GM19238 (cell line): Measurements from ENCODE around the gene PPP2R5C.
"Not testable (repeated sequence)": the region's sequence is repeated elsewhere in the genome, so short reads cannot be mapped to it uniquely, and the experiment has no call there.

Experiments used
- DNase-seq: peaks from one replicate; pipeline ENCODE4 v3.0.0; 2011; ENCODE audit warnings: low spot score; ENCODE audit not compliant: insufficient read length

PPP2R5C gene

DNA sequence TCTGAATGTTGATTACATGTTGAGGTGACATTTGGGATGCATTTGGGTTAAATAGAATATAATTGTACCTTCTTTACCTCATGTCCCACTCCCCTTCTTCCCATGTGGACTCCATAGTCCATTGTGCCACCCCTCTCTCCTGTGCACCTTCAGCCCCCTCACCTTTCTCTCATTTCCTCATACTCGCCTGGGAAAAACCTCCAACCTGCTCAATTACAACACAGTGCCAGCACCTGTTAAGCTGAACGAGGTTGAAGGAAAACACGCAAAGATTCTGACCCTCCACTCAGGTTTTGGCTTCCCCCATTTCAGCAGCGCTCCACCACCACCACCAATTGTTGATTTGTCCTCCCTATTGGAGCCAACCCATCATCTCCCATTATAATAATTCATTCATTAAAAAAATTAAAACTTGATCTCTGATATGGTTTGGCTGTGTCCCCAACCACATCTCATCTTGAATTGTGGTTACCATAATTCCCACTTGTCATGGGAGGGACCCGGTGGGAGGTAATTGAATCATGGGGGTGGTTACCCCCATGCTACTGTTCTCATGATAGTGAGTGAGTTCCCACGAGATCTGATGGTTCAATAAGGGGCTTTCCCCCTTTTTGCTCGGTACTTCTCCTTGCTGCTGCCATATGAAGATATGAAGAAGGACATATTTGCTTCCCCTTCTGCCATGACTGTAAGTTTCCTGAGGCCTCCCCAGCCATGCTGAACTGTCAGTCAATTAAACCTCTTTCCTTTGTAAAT, 33.7 kb upstream of the PPP2R5C start:
- DNase-seq = no peak

DNA sequence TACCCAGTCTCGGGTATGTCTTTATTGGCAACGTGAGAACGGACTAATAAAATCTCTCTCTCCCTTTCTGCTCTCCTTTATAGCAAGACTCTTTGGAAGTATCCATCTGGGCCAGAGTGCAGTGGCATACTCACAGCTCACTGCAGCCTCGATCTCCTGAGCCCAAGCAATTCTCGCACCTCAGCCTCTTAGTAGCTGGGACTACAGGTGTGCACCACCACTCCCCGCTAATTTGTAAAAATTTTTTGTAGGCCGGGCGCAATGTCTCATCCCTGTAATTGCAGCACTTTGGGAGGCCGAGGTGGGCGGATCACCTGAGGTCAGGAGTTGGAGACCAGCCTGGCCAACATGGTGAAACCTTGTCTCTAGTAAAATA, 33.2 kb upstream of the PPP2R5C start:
- no peak for DNase-seq

DNA sequence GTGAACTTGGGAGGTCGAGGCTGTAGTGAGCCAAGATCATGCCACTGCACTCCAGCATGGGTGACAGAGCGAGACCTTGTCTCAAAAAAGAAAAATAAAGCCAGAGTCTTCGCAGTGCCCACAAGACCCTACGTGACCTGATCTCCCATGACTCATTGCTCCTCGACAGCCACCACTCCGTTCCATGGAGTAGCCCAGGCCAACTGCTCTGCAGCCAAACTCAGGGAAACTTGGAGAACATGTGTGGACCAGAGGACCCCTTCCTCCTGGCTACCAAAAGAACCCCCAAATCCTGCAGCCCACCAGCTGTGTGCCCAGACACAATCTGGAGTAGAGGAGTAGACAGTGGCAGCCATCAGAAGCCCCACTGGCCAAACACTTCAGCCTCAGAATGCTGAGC, 32.1 kb upstream of the PPP2R5C start:
- DNase-seq = no peak

DNA sequence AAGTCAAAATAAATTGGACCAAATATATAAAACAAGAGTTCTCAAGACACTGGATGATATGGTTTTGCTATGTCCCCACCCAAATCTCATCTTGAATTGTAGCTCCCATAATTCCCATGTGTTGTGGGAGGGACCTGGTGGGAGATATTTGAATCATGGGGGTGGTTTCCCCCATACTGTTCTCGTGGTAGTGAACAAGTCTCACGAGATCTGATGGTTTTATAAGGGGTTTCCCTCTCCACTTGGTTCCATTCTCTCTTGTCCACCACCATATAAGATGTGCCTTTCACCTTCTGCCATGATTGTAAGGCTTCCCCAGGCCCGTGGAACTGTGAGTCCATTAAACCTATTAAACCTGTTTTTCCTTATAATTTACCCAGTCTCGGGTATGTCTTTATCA, 31.4 kb upstream of the PPP2R5C start:
- DNase-seq = not testable (repeated sequence)

DNA sequence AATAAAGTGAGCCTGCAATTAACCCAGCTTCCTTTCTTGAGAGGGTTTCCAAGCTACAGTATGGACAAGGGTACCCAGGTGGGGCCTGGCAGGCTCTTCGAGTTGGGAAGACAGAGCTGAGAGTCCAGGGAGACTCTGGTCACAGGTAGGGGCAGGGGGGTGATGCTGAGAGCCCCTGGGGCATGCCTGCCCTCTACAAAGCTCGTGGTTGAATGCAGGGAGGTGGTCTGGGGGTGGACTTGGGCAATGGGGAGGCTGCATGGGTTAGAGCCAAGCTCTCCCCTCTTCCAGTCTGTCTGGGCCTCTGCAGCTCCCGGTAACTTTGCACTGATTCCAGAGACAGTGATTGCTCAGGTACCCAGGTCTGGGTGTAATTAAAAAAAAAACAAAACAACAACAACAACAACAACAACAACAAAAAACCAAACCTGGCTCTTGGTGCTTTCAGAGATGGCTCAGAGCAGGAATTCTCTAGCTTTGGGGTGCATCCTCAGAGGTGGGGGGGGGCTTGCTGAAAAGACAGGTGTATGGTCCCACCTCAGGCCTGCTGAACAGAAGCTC, 30.8 kb upstream of the PPP2R5C start:
- DNase-seq = no peak

DNA sequence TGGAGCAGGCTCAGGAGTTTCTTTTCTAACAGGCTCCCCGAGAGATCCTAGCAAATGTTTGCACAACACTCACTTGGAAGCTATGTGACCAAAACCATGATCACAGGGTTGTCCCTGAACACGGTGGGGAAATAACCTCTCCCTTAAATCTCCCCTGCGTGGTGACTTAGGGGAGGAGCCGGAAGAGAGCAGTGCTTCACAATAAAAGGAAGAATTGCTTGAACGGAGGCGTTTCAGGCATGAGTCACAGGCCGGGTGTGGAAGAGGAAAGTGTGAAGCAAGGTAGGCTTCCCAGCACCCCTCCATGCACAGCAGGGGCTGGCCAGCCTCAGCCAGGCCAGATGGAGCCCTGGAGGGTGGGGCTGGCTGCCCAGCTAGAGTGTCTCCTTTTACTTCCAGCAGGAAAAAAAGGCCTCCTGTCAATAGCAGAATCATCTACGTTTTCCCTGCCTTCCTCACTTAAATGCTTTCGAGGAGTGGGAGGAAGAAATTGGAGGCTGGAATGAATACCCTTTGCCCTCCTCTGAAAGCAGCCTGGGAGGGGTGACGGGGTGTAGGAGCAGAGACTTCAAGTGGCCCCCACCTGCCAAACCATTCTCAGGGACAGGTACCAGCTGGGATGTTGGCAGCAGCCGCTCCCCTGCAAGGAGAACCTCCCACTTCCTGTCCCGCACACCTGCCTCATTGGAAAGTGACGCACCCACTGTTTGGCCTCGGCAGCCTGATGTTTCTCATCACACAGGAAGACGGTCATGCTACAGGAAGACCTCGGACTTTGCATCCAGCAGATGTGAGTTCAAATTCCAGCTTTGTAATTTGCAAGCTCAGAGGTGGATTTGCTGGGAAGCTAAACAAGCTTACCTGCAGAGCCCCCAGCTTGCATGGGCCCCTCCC, 30.1 kb upstream of the PPP2R5C start:
- peak; percentile 42 for DNase-seq

DNA sequence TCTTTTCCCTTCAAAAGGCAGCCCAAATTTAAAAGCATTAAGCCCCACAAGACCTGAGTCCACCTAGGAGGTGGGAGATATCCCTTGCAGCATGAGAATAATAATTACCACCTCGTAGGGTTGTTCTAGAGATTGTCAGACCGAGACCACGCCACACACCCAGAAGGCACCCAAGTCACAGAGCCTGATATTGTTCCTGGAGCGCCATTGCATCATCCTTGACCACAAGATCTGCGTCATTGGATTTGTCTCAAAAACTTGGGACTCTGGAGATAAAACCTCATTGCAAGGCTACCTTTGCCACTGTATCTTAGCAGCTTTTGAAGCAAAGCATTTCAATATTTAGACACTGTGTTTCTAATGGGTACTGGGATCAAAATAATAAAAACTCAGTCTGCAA, 29.4 kb upstream of the PPP2R5C start:
- DNase-seq = no peak

DNA sequence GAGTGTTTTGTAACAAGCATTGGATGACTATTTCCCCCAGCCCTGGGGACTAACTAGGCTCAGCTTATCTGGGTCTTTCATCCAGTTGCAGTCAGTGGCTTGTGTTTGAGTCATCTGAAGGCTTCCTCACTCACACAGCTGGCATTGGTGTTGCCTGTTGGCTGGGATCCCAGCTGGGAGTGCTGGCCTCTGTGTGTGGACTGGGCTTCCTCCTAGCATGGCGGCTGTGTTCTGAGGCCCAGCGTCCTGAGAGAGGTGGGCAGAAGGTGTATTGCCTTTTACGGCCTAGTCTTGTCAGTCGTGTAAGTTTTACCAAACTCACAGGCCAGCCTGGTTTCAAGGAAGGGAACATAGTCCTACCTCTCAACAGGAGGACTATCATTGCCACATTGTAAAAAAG, 28.3 kb upstream of the PPP2R5C start:
- no peak for DNase-seq

DNA sequence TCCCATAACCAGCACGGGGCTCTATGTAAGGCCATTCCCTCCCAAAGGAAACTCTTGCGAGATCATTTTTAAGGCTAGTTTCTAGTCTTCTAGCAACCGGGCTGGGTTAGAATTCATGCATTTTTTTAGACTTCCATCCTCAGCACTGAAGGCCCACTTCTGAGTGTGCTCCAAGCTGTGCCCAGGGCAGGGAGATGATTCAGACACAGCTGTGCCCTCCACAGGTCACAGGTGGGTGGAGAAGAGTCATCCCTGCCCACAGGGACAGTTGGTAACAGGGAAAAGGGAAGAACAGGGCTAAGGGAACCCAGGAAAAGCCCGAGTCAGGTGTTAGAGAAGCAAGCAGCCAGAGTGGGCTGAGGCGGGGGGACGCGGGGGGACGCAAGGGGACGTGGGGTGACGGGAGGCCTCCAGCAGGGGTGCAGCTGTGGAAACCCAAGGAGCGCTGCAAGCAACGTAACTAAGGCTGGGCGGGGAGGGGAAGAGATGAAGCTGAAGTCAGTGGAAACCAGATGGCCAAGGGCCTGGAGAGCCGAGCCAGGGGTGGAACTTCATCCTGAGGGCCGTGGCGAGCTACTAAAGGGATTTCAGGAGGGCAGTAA, 27.2 kb upstream of the PPP2R5C start:
- DNase-seq = no peak

DNA sequence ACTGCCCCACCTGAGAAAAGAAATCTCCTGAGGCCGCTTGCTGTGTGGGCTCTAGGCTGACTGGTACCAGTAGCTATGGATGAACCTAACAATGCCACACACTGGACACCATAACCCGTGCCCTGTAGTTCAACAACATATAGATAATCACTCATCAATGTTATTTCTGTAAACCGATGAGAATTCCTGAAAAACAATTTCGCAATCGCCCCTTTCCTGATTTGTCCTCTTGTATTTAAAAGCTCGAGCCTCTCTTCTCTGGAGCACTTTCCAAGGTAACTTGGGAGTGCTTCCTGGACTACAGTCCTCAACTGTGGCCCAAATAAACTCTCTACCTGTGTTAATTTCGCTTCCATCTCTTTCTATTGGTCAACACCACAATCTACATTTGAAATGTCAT, 26.1 kb upstream of the PPP2R5C start:
- no peak for DNase-seq

DNA sequence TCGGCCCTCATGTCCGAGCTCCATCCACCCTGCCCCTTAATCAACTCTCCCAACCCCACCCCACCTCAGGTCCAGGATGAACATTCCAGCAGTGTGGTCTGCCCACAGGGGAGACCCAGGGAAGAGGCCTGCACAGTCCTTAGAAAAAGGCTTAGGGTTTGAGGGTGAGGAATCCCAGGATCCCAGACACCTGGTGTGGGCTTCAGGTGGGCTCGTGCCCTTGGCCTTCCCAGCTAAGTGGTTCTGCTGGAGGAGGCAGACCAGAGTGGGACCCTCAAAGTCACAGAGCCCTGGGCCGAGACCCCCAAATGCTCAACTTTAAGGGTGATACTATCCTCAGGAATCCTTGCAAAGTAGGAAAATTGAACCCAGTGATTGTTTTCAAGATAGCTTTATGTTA, 25.4 kb upstream of the PPP2R5C start:
- no peak for DNase-seq

DNA sequence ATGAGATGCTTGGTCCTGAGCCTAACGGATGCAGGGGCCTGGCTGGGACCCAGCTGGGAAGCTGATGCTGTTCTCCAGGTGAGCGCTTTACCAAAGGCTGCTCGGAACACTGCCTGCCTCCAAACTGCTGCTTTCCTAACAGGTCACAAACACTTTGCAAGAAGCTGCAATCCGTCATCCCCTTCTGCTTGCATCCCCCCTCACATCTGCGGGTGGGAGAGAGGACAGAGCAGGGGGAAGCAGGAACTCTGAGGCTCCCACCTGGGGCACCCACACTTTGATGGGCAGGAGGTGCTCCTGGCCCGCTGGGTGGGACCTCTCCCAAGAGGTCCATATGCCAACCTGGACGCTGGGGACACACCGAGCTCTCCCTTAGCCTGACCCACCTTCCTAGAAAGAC, 24.9 kb upstream of the PPP2R5C start:
- no peak for DNase-seq

DNA sequence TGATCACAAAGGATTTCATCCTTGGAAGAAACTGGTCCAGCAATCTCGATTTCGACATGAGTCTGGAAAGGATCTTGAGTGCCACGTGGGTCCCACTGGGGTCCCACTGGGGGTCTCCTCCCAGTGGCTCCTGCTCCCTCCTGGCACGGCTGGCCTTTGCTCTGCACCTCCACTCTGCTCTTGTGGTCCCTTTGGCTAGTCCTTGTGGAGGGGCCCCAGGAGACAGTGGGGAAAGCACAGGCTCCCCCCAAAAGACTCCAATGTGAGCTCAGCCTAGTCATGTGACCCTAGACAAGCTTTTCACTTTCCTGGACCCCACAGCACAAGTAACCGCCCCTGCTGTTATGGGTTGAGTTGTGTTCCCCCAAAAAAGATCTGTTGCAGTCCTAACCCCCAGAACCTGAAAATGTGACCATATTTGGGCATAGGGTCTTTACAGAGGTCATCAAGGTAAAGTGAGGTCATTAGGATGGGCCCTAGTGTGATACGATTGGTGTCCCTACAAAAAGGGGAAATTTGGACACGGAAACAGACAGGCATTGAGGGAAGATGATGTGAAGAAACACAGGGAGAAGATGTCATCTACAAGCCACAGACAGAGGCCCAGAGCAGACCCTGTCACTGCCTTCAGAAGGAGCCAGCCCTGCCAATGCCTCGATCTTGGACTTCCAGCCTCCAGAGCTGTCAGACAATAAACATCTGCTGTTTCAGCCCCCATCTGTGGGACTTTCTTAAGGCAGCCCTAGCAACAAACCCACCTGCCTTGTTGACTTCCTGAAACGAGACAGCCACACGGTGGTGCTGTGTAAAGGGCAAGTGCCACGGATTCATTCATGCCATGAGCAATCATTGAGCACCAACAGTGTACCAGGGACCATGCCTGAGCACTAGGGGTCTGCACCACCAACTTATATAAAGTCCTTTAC, 23.8 kb upstream of the PPP2R5C start:
- no peak for DNase-seq

DNA sequence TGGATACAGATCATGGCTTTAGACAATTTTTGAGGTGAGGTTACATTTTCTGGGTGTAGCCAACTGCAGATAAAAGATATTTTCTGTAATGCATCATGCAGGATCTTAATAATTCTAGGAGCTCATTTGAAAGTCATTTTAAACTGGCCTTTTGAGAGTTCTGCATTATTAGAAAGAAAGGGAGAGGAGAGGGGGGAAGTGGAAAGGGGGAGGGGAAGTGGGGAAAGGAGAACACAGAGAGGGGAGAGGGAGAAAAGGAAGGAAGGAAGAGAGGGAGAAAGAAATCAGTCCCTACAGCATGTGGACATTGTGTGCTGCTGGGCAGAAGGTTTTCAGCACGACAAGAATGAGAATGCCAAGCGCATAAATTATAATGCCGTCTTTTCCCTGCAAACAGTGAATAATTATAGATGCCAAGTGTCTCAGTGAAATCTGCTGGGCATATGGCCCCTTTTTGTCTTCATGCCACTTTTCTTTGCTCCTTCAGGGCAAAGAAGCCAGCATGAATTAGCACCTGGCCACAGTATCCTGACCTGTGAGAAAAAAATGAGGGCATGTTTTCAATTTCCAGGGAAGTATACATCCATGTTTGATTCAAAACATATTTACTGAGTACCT, 22.7 kb upstream of the PPP2R5C start:
- no peak for DNase-seq

DNA sequence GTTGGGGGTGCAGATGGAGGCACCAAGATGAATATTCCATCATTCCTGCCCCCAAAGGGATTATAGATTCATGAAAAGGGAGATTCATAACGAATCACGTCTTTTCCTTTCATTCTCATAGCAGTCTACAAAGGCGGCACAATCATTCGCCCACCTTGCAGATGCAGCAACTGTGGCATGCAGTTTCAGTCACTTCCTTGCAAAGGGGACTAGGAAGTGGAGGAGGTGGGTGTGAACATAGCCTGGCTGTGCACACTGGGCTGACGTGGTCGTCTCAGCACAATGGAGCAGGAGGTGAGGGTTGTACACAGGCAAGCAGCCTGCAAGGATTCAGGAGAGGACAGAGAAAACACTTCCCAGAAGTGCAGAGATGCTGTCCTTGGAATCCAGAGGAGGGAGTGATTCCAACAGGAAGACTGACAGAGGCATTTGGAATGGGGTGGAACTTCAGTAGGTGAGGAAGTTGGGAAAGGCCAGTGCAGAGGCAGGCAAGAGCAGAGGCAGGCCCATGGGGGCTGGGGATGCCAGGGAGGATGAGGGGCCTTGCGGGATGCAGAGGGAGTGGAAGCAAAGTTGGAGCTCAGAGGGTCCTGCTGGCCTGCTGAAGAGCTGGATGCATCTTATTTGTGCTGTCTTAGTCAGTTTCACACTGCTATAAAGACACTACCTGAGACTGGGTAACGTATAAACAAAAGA, 21.9 kb upstream of the PPP2R5C start:
- no peak for DNase-seq

DNA sequence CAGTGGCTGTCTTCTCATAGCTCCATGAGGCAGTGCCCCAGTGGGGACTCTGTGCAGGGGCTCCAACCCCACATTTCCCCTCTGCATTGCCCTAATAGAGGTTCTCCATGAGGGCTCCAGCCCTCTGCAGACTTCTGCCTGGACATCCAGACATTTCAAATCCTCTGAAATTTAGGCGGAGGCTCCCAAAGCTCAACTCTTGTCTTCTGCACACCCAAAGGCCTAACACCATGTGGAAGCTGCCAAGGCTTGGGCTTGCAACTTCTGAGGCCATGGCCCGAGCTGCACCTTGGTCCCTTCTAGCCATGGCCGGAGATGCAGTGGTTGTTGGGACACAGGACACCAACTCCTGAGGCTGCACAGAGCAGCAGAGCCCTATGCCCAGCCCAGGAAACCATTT, 20.5 kb upstream of the PPP2R5C start:
- DNase-seq = no peak

DNA sequence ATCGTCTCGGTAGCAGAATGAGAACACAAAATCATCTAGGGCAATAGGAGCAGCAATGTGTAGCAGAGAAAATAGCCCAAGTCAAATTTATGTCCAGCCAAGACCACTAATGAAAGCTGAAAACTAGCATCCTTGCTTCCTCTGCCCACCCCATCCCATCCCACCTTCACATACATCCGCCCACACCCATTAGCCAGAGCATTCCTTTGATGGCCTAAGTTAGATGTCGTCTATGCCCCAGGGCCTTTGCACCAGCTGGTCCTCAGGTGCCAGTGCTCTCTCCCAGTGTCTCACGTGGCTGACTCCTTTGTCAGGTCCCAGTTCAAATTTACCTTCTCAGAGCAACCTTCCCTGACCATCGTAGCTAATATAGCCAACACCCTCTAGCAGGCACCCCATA, 17.8 kb upstream of the PPP2R5C start:
- no peak for DNase-seq

DNA sequence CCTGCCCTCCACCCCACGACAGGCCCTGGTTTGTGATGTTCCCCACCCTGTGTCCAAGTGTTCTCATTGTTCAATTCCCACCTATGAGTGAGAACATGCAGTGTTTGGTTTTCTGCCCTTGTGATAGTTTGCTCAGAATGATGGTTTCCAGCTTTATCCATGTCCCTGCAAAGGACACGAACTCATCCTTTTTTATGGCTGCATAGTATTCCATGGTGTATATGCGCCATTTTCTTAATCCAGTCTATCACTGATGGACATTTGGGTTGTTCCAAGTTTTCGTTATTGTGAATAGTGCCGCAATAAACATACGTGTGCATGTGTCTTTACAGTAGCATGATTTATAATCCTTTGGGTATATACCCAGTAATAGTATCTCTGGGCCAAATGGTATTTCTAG, 17.1 kb upstream of the PPP2R5C start:
- not testable (repeated sequence) for DNase-seq

DNA sequence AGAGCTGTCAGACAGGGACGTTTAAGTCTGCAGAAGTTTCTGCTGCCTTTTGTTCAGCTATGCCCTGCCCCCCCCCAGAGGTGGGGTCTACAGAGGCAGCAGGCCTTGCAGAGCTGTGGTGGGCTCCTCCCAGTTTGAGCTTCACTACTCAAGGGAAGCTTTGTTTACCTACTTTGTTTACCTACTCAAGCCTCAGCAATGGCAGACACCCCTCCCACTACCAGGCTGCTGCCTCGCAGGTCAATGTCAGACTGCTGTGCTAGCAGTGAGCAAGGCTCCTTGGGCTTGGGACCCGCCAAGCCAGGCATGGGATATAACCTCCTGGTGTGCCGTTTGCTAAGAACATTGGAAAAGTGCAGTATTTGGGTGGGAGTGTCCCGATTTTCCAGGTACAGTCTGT, 11.8 kb upstream of the PPP2R5C start:
- not testable (repeated sequence) for DNase-seq

DNA sequence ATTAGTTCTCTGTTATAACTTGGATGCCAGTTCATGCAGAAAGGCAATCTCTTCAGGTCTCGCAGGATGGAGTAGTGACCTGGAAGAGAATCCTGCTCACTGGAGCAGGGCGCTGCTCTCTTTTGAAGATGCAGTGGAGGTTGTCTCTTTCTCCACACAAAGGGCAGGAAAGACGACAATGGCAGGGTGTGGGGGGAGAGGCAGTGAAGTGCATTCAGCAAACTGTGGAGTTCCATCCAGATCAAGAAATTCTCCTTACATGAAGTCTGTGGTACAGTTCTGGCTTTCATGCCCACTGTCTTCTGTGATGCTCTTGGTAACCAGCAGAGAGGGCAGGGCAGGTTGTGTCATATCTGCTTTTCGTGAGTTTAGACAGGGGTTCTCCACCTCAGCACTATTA, 6.6 kb upstream of the PPP2R5C start:
- no peak for DNase-seq
